GM19324 (cell line): ENCODE results near the gene ZNF831.

Source experiments
- ATAC-seq: cut with Tn5 transposase; IDR thresholded peaks from one replicate; pipeline ENCODE4 v1.9.1; 2021; ENCODE audit warnings: mild to moderate bottlenecking, moderate library complexity; ENCODE audit not compliant: unreplicated experiment, low FRiP score

Gene ZNF831

GRCh38 chr20:59235226-59235625 is 71.6 kb downstream of the ZNF831 start:
- ATAC-seq: no peak

GRCh38 chr20:59240006-59240405 is 76.4 kb downstream of the ZNF831 start:
- no peak for ATAC-seq

DNA sequence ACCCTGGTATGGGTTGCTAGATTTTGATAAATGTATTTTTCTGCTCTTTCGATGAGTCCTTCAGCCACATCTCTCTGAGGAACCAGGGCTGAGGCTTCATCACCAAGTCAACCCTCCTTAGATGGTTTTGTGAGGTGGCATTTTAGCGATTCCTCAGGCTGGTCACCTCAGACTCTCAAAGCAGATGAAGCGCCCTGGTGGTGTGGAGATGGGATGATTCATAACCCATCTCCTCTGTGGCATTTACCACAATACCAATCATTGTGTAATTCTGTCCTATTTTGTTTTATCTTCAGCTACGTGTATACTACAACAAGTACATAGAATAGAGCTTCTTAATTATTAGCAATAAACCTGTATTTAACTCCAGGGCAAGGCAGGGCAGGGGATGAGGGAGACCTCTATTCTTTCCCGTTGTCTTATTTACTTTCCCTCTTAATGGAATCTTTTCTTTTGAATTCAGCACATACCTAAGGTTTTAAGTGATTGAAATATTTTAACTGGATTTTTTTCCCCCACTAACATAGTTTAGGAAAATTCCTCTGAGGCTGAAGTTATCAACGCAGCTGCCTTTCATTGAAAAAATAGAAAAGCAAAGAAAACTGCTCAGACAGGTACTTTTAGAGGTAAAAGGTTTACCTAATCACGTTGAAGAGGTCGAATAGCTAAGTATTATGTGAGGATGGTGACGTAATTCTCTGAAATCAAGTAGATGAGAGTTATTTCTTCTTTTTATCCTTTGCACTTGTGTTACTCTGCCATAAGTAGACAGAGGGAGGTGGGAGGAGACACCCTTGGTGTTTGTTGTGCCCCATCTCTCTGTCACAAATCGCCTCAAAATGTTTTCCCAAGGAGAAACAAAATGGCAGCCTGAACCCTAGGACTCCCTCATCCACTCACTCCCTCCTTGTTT is 79.3 kb downstream of the ZNF831 start:
- no peak for ATAC-seq

GRCh38 chr20:59246691-59247400 is 83.2 kb downstream of the ZNF831 start:
- no peak for ATAC-seq

GRCh38 chr20:59247731-59248684 is 84.4 kb downstream of the ZNF831 start:
- ATAC-seq: no peak

GRCh38 chr20:59250293-59250692 is 86.7 kb downstream of the ZNF831 start:
- ATAC-seq: no peak

DNA sequence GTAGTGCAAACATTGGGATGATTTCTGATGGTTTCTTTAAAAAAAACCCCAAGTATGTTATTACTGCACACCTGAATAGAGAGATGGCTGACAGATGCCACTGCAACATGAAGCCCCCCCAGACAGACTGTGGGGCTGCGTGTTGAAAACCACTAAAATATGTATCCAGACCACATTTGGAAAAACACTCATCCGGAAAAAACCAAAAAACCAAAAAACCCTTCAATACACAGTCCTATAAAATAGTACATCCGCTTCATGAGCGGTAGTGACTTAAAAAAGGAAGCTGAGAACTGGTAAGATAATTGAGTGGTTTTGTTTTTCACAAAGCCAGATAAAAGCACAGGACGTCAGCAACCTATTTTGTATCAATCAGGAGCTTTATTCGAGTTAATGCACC is 89.7 kb downstream of the ZNF831 start:
- ATAC-seq: no peak

- no peak for ATAC-seq
Observed at GRCh38 chr20:59253779-59254319, 90.2 kb downstream of the ZNF831 start.

GRCh38 chr20:59255256-59255655 is 91.6 kb downstream of the ZNF831 start:
- ATAC-seq: no peak

DNA sequence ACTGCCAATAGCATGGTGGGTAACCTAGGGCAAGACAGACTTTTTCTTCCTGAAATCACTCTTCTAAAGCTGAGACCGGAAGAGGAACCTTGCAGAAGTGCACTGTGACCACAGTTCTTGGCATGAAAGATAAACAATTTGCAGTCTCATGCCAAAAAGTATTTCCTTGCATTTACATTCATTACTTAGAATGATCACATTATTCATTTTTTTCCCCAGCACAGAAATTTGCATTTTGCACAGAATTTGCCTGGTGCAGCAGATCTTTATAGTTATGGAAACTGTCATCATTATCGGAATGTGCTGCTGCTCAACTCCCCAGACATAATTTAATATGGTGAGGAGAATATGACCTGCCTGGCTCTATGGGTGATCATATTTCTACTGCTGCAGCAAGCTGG is 94.6 kb downstream of the ZNF831 start:
- no peak for ATAC-seq

DNA sequence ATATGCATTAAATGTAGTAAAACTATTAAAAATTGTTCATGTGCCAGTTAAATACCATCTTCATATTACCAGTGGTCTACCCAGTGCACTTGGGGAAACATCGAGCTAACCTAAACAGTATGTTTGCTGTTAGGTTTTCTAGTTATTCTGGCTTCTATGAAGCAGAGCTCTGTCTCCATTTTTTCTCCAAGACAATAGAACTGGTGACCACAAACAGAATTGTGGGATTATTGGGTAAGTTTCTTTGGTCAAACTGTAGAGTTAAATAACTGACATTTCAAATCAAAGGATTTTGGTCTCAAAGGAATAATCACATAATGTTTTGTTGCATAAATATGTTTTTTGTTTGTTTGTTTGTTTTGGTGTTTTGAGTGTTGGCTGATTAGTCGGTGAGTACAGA is 96.3 kb downstream of the ZNF831 start:
- no peak for ATAC-seq

DNA sequence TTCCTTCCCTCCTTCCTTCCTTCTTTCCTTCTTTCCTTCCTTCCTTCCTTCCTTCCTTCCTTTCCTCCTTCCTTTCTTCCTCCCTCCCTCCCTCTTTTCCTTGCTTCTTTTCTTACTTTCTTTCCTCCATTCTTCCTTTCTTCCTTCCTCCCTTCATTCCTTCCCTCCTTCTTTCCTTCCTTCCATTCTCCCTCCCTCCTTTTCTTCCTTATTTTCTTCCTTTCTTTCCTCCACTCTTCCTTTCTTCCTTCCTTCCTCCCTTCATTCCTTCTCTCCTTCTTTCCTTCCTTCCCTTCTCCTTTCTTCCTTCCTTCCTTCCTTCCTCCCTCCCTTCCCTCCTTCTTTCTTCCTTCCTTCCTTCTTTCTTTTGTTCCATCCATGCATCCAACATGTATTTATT is 101.7 kb downstream of the ZNF831 start:
- no peak for ATAC-seq

GRCh38 chr20:59268870-59269269 is 105.2 kb downstream of the ZNF831 start:
- no peak for ATAC-seq

- ATAC-seq: no peak
Observed at GRCh38 chr20:59269411-59270025, 105.9 kb downstream of the ZNF831 start.

DNA sequence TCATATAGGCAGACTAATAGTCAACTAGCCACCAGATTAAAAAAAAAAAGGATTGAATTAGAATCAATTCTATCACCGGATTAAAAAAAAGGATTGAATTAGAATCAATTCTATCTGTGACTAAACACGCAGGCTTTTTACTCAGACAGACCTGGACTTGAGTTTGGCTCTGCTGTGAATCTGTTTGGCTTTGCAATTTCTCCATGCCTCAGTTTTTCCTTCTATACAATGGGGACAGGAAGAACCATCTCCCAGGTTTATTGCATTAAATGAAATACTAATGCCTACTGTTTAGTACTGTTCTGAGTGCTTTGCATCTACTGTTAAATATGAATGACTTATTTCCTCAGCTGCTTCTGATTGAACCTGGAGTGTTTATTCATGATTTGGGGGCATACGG is 106.8 kb downstream of the ZNF831 start:
- no peak for ATAC-seq

- ATAC-seq: no peak
Observed at GRCh38 chr20:59273739-59274357, 110.2 kb downstream of the ZNF831 start.

- no peak for ATAC-seq
Observed at GRCh38 chr20:59276938-59277337, 113.3 kb downstream of the ZNF831 start.

DNA sequence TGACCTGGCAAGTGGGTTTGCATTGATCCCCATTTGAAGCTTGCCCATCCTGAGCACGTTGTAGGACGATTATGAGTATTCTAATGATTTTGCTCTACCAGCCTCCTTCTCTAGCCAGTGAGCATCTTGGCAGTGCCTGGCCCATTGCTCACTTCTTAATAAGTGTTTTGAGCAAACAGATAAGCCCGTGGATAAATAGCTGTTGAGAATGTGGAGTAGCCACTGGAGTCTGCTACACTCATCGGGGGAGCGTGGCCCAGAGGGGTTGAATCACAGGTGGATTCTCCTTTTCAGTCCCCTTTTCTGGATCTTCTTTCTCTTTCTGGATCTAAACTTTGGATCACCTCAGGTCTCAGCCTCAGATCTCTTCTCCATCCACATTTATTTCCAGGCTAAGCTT is 120.8 kb downstream of the ZNF831 start:
- ATAC-seq: no peak

DNA sequence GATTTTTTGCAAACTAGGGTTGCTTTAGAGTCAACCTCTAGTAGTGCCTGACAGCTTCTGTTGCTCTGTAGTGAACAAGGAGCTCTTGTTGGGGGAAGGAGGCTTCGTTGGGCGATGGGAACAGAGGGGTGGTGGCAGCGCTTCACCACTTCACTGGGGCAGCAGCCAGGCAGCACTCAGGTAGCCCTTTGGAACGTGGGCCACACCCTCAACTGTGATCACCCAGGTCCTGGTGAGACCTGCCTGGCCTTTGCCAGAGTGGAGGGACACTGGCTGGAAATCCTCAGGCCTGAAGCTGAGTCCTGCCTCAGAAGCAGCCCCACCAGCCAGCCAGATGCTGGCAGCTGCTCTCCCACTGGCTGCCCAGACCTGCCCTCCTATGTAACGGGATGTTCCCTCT is 126.4 kb downstream of the ZNF831 start:
- no peak for ATAC-seq
